Smooth muscle cell (in vitro differentiated cells): ENCODE data around the gene VOPP1. TPM values are rescaled to one million over a fixed set of nuclear protein-coding genes. Genes with fewer than 3 reads are reported as not detected.

ENCODE experiments used
- DNase-seq: peaks from one replicate; lab custom pipeline; 2025; ENCODE audit not compliant: unreplicated experiment; lab: John Stamatoyannopoulos, UW
- H2AFZ ChIP-seq: fragments of 200-600 bp; sonication (generic); 2 replicates; pipeline ENCODE4 v1.6.0; 2016; ENCODE audit warnings: antibody characterized with exemption, low read depth, mild to moderate bottlenecking
- H3F3A ChIP-seq: fragments of 200-600 bp; sonication (generic); 2 replicates; pipeline ENCODE4 v1.6.0; 2017; ENCODE audit warnings: antibody characterized with exemption, low read depth
- H3K27ac ChIP-seq: fragments of 200-600 bp; sonication (generic); 2 replicates; pipeline ENCODE4 v1.5.1; 2016; ENCODE audit warnings: low read depth, mild to moderate bottlenecking
- H3K27me3 ChIP-seq: fragments of 200-600 bp; sonication (generic); 2 replicates; pipeline ENCODE4 v1.6.1; 2016; ENCODE audit warnings: low read depth, mild to moderate bottlenecking
- H3K36me3 ChIP-seq: fragments of 200-600 bp; sonication (generic); 2 replicates; pipeline ENCODE4 v1.5.1; 2016; ENCODE audit warnings: low read depth
- H3K4me1 ChIP-seq: fragments of 200-600 bp; sonication (generic); 2 replicates; pipeline ENCODE4 v1.5.1; 2016; ENCODE audit warnings: low read depth
- H3K4me2 ChIP-seq: fragments of 200-600 bp; sonication (generic); 2 replicates; pipeline ENCODE4 v1.6.0; 2016; ENCODE audit warnings: mild to moderate bottlenecking
- H3K4me3 ChIP-seq: fragments of 200-600 bp; sonication (generic); 2 replicates; pipeline ENCODE4 v1.5.1; 2016; ENCODE audit warnings: mild to moderate bottlenecking
- H3K79me2 ChIP-seq: fragments of 200-600 bp; sonication (generic); 2 replicates; pipeline ENCODE4 v1.6.0; 2016; ENCODE audit warnings: low read depth, mild to moderate bottlenecking
- H3K9ac ChIP-seq: fragments of 200-600 bp; sonication (generic); 2 replicates; pipeline ENCODE4 v1.6.0; 2016; ENCODE audit warnings: low read depth
- H3K9me3 ChIP-seq: fragments of 200-600 bp; sonication (generic); replicated peaks from 2 replicates; pipeline ENCODE4 v1.5.1; 2016; ENCODE audit warnings: low read depth
- H4K20me1 ChIP-seq: fragments of 200-600 bp; sonication (generic); 2 replicates; pipeline ENCODE4 v1.6.0; 2016; ENCODE audit warnings: low read depth
- CTCF ChIP-seq: fragments of 200-600 bp; sonication (generic); IDR thresholded peaks from 2 replicates; pipeline ENCODE4 v1.5.1; 2017; ENCODE audit warnings: borderline replicate concordance, mild to moderate bottlenecking, antibody characterized with exemption; ENCODE audit not compliant: insufficient read depth, poor library complexity, severe bottlenecking
- WGBS: methylation state at CpG from one replicate; pipeline ENCODE4 v1.1.7; 2016; ENCODE audit warnings: low lambda C conversion rate; 5-methylcytosine and 5-hydroxymethylcytosine counted together
- polyA plus RNA-seq: library from polyadenylated mRNA; unstranded; fragments of >200 nt; fragmentation: Nextera tagmentation; extraction: Ambion mirVana; gene quantifications from 2 replicates; pipeline ENCODE4 v1.2.1, GENCODE V29; 2016
- total RNA-seq: library from RNA; depleted of rRNA; stranded (reverse); fragments of >200 nt; gene quantifications from 2 replicates; pipeline ENCODE4 v1.2.3, GENCODE V29; 2014

Gene VOPP1
- total and polyA plus RNA-seq, 2 experiments from 2014 or later = 18.3 to 26.6 TPM

GRCh38 chr7:55427342-55427741 lies 145.0 kb downstream of the VOPP1 start:
- Histone ChIP-seq H3K9ac (no peak overlapping the region), H3K9me3 (no peaks in the 10 kb centered on the region), H3K4me2 (no peak overlapping the region), H2AFZ (no peak overlapping the region), H3K4me1 (peaks cover 7% of the 10 kb centered on the region), H3K27me3 (no peaks in the 10 kb centered on the region), H3K27ac (no peak overlapping the region), H4K20me1 (no peaks in the 10 kb centered on the region), H3F3A (no peaks in the 10 kb centered on the region), H3K79me2 (peaks cover 3% of the 10 kb centered on the region), H3K4me3 (no peak overlapping the region), H3K36me3 (no peaks in the 10 kb centered on the region)
- TF ChIP-seq CTCF = no peak
- 70% methylated on average over 4 of the region's 4 CpGs for WGBS
- DNase-seq = no peak

GRCh38 chr7:55426676-55427075 lies 145.6 kb downstream of the VOPP1 start:
- Histone ChIP-seq H3K36me3 (no peaks in the 10 kb centered on the region), H2AFZ (no peak overlapping the region)
- no peak for DNase-seq

GRCh38 chr7:55425141-55425752 lies 147.1 kb downstream of the VOPP1 start:
- Histone ChIP-seq H4K20me1 (peaks cover 3% of the 10 kb centered on the region), H3K4me3 (no peak overlapping the region), H3F3A (no peaks in the 10 kb centered on the region), H3K4me1 (peaks cover 11% of the 10 kb centered on the region), H3K4me2 (no peak overlapping the region), H3K36me3 (no peaks in the 10 kb centered on the region), H2AFZ (no peak overlapping the region), H3K27ac (no peak overlapping the region), H3K9me3 (no peaks in the 10 kb centered on the region), H3K79me2 (peaks cover 3% of the 10 kb centered on the region), H3K9ac (no peak overlapping the region), H3K27me3 (no peaks in the 10 kb centered on the region)
- no peak for TF ChIP-seq CTCF
- 94% methylated on average over 11 of the region's 11 CpGs for WGBS
- DNase-seq = no peak

More at GRCh38 chr7:55426676-55427075, 145.6 kb downstream of the VOPP1 start:
- Histone ChIP-seq H3K9me3 (no peaks in the 10 kb centered on the region), H3K79me2 (peaks cover 3% of the 10 kb centered on the region), H3F3A (no peaks in the 10 kb centered on the region), H3K4me1 (peaks cover 7% of the 10 kb centered on the region), H3K27me3 (no peaks in the 10 kb centered on the region), H3K4me2 (no peak overlapping the region), H3K27ac (no peak overlapping the region), H4K20me1 (no peaks in the 10 kb centered on the region), H3K4me3 (no peak overlapping the region), H3K9ac (no peak overlapping the region)
- 73% methylated on average over 12 of the region's 12 CpGs for WGBS
- TF ChIP-seq CTCF = no peak

- Histone ChIP-seq H4K20me1 (peaks cover 3% of the 10 kb centered on the region), H2AFZ (no peak overlapping the region), H3K4me3 (no peak overlapping the region), H3K9me3 (no peaks in the 10 kb centered on the region), H3F3A (no peaks in the 10 kb centered on the region), H3K9ac (no peak overlapping the region), H3K27ac (no peak overlapping the region), H3K4me1 (peaks cover 14% of the 10 kb centered on the region), H3K36me3 (no peaks in the 10 kb centered on the region), H3K79me2 (peaks cover 3% of the 10 kb centered on the region), H3K27me3 (no peaks in the 10 kb centered on the region), H3K4me2 (no peak overlapping the region)
- WGBS = 69% methylated on average over 5 of the region's 5 CpGs
- DNase-seq = no peak
- TF ChIP-seq CTCF = no peak
Observed at GRCh38 chr7:55423891-55424290, 148.4 kb downstream of the VOPP1 start.
